HG02798 (cell line): ENCODE measurements around the gene SCD5.

ENCODE experiments used
- ATAC-seq: cut with Tn5 transposase; IDR thresholded peaks from one replicate; pipeline ENCODE4 v1.9.1; 2021; ENCODE audit warnings: mild to moderate bottlenecking; ENCODE audit not compliant: unreplicated experiment, poor library complexity

SCD5 gene

DNA sequence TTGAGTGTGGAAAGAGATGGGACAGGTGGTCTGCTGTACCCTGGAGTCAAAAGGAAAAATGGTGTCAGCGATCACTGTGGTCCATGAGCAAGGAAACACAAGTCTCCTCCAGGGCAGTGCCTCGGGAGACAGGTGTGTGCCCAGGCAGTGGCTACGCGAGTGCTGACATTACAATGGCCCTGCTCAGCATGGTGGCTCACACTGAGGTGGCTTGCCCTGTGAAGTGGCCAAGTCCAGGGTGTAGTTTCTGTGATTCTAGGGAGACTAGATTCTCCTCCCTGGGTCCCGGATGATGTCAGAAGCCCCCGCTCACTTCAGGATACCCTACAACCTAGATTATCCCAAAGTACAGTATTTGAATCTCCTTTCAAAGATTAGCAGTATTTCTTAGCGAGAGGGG is 192.0 kb downstream of the SCD5 start:
- ATAC-seq: no peak

DNA sequence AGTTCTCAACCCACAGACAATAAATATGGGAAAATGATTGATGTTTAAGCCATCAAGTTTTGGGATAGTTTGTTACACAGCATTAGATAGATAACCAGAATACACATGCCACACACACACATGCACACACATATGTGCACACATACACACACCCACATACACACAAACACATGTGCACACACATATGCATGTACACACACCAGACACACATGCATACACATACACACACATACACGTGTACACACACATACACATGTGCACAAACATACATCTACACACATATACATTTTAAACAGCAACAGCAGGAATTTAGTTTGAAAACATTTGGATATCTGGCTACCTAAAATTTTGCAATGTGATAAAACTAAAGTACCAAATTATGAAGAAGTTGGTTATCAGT is 194.1 kb downstream of the SCD5 start:
- ATAC-seq: no peak

DNA sequence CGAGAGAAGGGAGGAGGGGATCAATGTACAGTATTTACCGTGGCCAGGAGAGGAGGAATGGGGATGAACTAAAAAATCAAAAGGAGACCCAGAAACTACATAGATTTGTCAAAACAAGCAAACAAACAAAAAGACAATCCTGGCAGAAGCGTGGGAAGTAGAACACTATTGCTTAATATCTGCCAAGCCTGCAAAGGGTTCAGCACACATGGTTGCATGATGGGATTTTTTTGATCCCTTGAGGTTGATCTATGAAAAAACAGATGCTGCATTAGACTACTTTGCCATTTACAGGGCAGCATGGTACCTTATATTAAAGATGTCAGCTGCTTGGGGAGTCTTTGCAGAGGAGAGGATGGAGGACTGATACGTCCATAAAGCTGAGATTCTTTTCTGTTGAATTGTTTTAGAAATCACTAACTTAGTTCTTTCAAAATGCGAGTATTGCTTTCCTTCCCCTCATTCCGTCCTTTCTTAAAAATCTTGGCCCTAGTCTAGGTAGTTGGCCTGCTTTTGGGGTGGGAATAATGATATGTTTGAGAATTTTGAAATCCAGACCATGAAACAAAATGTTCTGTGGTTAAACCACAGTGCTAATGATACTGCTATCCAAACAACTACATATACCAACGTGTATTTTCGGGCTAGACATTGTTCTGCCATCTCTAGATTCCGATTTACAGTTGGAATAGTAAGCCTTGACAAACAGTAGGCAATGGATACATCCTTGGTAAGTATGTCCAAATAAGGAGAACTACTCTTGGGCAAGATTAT is 197.2 kb downstream of the SCD5 start:
- no peak for ATAC-seq

DNA sequence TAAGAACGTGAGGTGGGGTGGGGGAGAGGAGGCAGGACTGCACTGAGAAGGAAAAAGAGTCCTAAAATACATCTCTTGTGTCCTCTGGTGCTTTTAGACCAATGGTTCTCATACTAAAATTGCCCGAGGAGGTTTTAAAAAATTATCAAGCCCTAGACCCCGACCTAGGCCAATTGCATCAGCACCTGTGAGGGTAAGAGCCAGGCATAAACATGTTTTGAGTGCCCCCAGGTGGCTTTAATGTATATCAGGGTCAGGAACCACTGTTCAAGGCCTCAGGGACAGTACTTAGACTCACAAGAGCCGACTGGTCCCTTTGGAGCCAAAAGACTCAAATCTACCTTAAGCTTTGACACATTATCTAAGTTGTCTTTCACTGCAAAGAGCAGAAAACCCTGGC is 199.3 kb downstream of the SCD5 start:
- ATAC-seq: no peak

DNA sequence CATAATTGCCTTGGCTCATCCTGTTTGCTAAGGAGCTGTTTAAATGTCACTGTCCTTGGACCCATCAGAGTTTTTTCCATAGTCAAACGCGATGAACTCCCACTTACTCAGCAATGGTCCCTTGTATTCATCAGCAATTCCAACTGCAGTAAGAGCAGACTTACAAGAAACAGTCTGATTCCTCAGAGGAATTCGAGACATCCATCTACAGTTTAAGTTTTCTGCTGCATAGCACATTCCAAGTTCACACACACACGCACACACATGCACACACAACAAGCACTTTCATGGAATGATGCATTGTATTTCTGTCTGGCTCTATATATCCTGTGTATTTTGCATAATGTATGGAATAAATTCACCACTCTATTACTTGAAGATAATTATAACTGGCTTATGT is 204.1 kb downstream of the SCD5 start:
- no peak for ATAC-seq

DNA sequence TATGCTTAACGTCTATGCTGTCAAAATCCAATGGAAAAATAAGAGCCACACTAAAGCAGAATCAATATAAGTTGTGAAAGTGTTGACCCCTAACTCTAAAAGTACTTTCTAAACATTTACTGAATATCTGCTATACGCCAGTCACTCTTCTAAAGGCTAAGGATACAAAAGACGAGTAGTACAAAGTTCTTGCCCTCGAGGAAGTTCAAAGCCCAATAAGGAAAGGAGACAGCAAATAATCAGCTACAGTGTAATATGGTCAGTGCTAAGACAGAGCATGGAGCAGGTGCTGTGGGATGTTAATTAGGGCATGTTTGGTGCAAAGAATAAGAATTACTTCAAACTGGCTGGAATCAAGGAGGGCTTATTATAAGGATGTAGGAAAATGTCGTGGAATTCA is 205.2 kb downstream of the SCD5 start:
- no peak for ATAC-seq

DNA sequence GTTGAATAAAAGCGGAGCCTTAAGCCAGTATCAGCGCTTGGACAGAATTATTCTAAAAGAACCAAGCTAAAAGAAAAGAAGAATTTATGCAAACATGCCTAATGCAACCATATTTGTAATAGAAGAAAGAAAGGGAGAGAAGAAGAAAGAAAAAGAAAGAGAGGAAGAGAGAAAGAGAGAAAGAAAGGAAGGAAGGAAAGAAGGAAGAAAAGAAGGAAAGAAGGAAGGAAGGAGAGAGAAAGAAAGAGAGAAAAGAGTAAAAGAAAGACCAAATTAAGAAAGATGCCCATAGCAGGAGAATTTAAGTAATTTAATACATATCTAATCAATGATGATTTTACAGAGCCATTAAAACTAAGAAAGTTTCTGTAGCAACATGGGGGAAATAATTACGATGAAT is 206.0 kb downstream of the SCD5 start:
- ATAC-seq: no peak

DNA sequence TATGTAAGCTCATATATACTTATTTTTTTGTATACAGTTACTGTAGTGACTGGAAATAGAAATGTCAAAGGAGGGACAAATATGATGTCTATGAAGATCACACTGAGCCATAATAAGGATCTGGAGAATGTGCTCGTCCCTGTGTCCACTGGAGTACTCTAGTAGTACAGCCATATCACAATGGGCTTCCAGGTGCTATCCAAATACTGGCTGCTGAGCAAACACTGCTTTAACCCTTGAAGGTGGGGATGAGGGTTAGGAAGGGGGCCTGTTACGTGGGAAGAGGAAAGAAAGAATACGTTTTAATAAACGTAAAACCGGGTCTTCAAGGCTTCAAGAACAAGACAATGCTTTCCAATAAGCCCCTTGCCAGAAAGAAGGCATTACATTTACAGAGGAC is 207.0 kb downstream of the SCD5 start:
- no peak for ATAC-seq

DNA sequence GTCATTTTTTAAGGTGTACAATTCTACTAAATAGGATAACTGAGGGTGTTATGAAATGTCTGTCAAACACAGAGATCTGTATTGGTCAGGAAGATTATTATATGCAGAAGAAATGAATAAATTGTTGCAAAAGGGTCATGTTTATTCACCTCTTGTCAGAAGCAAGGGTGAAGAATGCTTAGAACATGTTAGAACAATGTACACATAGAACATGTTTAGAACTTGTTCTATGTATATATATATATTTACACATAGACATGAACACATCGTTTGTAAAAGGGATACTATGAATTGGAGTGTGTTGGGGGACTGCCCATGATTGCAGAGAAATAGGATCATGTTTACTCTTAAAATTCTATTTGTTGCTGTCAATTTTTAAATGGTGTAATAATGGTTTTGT is 208.8 kb downstream of the SCD5 start:
- no peak for ATAC-seq

DNA sequence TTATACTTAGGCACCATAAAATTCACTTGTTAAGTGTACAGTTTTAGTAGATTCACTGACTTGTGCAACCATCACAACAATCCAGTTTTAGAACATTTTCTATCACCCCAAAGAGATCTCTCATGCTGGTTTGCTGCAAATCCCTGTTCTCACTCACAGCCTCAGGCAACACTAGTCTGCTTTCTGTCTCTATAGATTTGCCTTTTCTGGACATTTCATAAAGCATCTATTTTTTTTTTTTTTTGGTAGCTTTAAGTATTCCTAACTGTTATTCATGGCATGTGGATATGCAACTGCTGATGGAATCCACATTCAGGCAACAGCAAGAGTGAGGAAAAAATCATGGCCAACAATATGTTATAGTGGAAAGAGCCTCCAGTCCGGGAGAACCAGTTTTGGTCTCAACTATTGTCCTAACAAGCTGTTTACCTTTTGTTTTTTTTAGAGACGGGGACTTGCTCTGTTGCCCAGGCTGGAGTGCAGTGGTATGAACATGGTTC is 209.8 kb downstream of the SCD5 start:
- ATAC-seq: no peak

DNA sequence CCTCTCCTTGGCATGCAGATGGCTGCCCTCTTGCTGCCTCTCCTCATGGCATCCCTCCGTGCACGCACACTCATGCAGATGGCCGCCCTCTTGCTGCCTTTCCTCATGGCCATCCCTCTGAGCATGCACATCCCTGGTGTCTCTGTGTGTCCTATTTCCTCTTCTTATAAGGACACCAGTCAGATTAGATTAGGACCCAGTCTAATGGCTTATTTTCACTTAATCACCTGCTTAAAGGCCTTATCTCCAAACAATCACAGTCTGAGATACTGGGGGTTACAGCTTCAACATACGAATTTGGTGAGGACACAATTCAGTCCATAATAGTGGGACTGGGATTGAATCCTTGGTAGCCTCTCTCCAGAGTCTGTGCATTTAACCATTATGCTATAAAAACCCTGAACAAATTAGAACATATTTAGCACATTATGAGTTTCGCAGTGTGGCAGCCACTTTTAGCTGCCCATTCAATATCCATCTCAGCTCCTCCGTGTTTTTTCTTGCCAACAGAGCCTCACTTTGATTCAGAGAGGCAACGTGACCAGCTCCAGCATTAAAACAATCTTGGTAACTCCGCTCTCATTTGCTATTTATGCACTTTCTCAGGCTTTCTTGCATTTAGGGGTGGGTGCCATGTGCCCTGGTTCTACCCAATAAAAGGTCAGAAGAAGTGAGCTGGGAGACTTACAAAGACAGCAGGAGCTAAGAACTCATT is 210.6 kb downstream of the SCD5 start:
- no peak for ATAC-seq

DNA sequence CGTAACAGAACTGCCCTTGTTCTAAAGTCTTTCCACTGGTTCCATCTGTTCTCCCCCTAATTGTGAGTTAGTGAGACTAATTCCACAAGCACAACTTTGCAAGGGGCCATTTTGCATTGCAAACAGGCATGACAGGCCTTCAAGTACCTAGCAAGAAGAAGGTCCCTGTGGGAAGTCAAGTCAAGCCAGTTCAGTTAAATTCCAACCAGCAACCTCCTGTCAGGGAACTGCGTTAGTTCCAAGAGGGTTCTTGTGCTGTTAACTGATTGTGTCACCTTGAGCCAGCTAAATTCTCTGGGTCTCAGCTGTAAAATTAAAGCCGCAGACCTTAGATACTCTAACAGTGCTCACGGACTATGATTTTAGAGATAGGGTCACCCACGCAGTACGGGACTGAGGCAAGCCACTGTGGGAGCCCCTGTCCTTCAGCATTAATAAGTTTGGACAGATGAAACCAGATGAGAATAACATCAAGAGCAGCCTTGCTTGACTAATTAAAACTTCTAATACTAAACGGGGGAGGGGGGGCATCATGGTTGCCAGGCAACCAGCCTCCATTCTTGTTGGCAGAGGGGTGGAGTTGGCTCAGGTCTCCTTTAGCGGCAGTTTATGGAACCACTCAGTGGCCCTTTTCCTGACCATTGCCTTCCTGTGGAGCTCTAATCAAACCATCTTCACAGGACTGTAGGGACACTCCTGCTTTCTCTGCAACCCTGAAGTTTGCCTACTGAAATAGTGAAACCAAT is 212.7 kb downstream of the SCD5 start:
- no peak for ATAC-seq

DNA sequence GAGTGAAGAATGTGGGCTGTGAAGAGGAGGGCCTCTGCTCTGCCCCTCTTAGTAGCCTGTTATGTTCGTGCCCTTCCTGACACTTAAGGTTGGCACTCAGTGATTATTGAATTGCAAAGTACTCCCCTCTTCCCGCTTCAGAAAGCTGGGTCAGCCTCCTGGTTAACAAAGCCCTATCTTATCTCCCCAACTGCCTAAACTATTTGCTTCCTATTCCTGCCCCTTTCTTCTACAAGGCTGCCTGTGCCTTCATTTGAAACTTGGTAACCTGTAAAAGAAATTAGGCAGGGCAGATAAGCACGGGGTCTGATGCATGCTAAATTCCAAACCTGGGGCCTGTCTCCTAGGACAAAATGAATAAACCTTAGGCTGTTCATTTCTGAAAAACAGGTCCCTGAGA is 213.7 kb downstream of the SCD5 start:
- no peak for ATAC-seq

DNA sequence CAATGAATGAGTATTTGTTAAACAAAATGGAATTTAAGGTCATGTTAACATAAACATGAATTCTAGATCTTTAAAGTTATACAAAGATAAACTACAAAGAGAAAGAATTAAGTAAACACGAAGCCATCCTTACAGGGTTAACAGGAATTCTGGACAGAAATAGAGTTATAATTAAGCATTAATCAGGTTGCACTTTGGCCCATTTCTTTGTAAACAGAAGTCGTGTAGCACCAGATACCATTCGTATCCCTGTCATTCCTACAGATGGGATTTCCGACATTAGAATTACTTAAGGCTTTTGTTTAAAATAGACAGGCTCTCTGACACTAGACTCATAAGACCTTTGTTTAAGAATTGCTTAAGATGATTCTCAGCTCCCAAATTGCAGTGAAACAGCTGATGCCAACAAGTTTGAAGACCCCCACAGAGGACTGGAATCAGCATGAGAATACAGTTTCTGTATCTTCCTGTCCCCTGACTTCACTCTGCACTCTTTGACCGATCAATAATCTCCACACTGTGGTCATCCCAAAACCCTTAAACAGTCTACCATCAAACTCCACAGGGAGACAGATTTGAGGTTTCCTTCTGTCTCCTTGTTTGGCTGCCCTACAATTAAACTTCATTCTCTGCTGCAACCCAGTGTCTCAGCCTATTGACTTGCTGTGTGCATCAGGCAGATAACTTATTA is 214.6 kb downstream of the SCD5 start:
- no peak for ATAC-seq

DNA sequence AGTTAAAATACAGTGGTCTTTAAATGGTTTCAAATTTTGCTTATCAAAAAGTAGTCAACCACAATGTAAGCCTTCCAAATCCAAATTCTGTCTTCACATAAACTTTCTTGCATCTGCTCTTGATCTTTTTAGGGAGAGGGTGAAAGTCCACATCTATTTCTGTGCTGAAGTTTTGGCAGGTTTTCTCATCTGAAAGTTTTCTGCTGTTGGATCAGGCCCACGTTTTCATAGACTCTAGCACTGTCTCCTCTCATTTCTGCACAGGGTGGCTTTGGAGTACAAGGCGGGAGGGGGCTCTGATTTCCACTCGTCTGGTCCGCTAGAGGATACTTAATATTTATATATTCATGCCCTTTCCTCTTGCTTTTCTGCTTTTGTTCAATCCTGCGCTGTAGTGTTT is 218.7 kb downstream of the SCD5 start:
- ATAC-seq: no peak
